ENCODE measurements around the gene TNFRSF1A.

TNFRSF1A gene

GRCh38 chr12:6279631-6280030 is 62.2 kb downstream of the TNFRSF1A start:
- no peak for DNase-seq (ENCODE audit: low read depth in 1 of 2, low spot score in 1 of 2)

GRCh38 chr12:6279256-6279628 is 62.6 kb downstream of the TNFRSF1A start:
- DNase-seq (ENCODE audit: low read depth in 1 of 2, low spot score in 1 of 2) = no peak

Measured in activated T-helper 1 cell treated with anti-CD3 and anti-CD28 coated beads, Interleukin-2, amount 50 U/mL, for 16 hours (primary cell).